HG02885 (cell line): ENCODE results near the gene TNFSF11.
A peak's percentile ranks its signal among the peaks of the same experiment; 100 is the strongest.
"Not testable (repeated sequence)": the region's sequence is repeated elsewhere in the genome, so short reads cannot be mapped to it uniquely, and the experiment has no call there.

Experiments
- ATAC-seq: cut with Tn5 transposase; IDR thresholded peaks from one replicate; pipeline ENCODE4 v1.9.1; 2021; ENCODE audit warnings: mild to moderate bottlenecking; ENCODE audit not compliant: unreplicated experiment, poor library complexity

TNFSF11 gene

GRCh38 chr13:42559573-42560218 is 14.3 kb upstream of the TNFSF11 start:
- not testable (repeated sequence) for ATAC-seq

GRCh38 chr13:42560320-42560719 is 13.6 kb upstream of the TNFSF11 start:
- ATAC-seq: not testable (repeated sequence)

DNA sequence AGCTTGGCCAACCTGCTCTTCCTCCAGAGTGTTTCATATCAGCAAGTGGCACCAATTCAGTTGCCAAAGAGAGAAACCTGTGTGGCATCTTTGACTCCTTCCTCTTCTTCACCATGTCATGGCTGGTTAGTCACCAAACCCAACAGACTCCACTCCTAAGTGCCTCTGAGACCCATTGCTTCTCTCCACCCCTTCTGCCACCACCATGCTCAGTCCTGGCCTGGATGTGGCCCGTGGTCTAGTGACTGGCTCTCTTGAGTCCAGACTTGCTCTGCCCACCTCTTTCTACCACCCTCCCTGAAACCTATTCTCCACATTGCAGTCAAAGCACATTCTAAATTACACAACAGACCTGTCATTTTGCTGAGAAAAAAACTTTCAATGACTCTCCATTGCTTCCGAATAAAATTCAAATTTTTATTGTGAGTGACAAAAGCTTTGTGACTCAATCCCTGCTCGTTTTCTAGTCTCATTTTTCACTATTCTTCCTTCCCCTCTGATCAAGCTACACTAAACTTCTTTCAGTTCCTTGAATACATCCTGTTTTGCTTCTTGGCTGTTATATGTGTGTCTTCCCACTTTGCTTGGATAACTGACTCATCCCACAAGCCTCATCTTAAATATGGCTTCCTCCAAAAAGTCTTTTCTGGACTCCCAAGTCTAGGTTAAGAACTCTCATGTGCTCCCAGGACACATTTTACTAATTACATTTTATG is 12.0 kb upstream of the TNFSF11 start:
- ATAC-seq: no peak

DNA sequence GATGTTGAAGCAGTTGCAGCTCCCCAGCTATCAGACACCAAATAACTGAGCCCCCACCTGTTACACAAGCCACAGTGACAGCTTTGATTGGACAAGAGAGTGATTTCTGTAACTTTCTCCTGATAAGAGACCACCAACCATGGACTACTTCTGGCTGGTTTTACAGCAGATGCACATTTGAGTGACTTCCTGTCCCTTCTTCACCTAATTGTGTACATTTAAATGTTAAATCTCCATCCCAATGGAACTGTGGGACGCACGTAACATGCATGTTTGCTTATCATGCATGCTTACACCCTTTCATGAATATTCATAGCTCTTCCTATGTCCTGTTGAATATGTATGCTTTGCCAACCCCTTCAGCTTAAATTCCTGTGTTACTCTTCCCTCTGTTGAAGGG is 6.0 kb upstream of the TNFSF11 start:
- no peak for ATAC-seq

DNA sequence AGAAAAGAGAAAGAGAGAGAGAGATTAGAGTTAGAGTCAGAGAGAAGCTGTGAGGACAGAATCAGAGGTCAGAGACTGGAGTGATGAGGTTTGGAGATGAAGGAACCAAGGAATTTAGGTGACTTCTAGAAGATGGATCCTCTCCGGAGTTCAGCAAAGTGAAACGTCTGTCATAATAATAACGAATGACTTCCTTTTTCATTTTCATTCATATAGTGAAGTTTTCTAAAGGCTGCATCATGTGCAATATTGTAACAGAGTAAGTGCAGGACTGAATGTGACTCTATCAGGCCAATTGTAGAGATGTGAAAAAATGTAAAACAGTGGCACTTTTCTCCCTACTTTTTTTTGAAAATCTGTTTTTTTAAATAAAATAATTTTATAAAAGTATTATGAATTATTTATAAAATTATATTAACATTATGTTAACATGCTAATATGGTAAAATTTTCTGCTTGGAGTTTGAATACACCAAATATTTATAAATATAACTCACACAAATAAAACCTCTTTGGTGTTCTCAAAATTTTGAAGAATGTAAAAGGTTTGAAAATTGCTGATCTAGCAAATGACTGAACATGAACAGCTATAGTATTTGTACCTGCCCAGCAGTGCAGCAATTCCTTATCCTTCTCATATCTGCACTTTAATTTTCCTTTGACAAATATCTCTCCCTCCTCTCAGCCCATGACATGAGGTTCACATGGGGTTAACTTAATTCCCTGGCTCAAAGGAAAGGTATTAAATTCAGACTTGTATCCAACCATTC is 4.2 kb upstream of the TNFSF11 start:
- no peak for ATAC-seq

DNA sequence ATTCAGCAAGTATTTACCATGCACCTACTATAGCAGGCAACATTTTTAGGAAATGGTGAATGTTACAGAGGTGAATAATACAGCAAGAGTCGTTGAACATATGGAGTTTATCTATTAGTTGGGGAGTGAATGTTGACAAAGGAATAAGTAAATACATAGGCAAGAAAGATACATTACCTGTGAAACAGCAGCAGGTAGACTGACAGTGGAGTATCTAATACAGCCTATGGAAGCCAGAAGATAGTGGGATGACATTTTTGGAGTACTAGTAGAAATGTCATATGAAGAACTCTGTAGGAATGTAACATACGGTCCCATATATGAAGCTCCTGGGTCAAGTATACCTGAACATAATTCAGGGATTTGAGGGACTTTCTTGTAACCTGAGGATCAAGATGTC is 2.1 kb upstream of the TNFSF11 start:
- ATAC-seq: no peak

- ATAC-seq: peak; percentile 67
These were observed 721 bp downstream of the TNFSF11 start for GRCh38 chr13:42574435-42575311.

GRCh38 chr13:42575938-42576337 is 2.0 kb downstream of the TNFSF11 start:
- no peak for ATAC-seq

- no peak for ATAC-seq
These were observed 3.6 kb downstream of the TNFSF11 start for GRCh38 chr13:42577538-42577937.

GRCh38 chr13:42580644-42581043 is 6.7 kb downstream of the TNFSF11 start:
- ATAC-seq: no peak

- ATAC-seq: no peak
These were observed 7.5 kb downstream of the TNFSF11 start for GRCh38 chr13:42581427-42581826.

DNA sequence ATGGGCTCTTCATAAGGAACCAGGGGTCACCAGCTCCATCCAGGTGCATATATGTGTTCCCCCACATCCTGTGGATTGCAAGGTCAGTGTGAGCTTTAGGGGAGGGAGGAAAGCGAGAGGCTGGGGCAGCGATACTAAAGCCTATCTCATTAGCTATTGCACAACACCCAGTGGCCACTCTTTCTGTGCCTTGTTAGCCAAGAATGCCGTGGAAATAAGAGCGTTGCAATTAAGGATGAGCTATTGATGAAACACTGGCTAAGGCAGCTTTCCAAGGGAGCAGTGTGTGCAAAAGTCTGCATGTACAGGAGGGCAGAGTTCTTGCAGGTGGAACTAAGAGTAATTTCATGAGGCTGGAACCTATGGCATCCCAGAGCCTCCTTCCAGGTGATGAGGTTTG is 17.6 kb downstream of the TNFSF11 start:
- ATAC-seq: no peak

GRCh38 chr13:42592915-42593900 is 19.3 kb downstream of the TNFSF11 start:
- ATAC-seq: no peak

DNA sequence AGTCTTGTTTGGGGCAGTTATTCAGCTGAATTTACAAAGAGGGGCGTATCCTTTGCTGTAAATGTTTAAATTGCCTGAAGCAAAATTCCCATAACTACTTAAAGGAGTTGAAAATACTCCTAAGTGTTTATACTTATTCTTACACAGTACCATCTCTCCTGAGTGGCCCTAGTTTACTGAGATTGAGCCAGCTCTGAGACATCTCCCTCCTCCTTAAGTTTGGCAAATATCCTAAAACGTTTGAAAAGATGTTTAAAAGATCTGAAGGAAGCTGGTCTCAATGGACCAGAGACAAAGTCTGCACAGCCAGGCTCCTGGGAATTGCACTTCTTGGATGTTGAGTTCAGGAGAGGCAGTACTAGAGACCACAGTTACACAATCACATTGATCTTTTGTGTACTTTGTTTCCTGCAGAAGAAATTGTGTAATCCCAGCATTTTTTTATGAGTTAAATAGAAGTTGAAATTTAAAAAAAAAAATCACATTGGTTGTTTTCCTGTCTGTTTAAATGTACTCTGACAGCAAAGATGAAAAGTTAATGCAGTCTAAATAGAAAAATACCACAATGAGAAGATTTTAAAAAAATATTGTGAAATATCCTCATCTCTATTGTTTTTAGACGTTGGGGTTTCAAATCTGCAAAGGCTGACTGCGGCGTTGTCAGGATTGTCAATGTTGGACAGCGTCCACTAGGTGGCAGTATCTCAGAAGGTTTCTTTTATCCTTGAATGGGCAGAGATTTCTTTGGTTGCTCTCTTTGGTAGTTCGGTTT is 20.7 kb downstream of the TNFSF11 start:
- peak; percentile 70 for ATAC-seq

DNA sequence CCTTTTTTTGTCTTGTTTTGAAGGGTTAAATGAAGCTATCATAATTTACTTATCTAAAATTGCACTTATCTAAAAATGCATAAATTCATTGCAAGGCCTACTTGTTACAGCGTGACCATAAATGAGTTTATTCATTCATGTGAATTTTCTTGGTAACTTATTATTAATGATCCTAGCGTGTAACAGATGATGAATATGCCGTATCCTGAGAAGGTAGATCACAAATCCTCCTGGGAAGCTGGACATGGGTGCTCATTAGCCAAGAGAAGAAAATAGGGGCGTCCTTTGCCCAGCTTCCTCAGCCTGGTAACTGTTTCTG is 21.3 kb downstream of the TNFSF11 start:
- no peak for ATAC-seq

DNA sequence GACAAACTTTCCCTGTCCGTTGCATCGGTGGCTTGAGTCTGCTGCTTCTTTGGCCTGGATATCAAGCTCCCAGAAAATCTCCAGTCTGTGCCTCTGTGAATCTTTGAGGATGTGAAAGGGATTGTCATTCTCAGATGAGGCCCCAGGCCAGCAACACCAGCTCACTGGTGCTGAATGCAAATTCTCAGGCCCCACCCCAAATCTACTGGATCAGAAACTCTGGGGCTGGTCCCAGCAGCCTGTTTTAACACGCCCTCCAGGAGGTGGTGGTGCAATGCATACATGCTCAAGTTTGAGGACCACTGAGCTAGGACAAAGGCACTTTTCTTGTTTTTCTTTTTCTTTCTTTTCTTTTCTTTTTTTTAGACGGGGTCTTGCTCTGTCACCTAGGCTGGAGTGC is 23.6 kb downstream of the TNFSF11 start:
- ATAC-seq: no peak

- ATAC-seq: no peak
These were observed 27.0 kb downstream of the TNFSF11 start for GRCh38 chr13:42600943-42601342.

- ATAC-seq: peak; percentile 86
These were observed 29.0 kb downstream of the TNFSF11 start for GRCh38 chr13:42602906-42603305.

- no peak for ATAC-seq
These were observed 29.6 kb downstream of the TNFSF11 start for GRCh38 chr13:42603571-42603970.
